ENCODE measurements around the gene DMAC2.

Gene DMAC2

DNA sequence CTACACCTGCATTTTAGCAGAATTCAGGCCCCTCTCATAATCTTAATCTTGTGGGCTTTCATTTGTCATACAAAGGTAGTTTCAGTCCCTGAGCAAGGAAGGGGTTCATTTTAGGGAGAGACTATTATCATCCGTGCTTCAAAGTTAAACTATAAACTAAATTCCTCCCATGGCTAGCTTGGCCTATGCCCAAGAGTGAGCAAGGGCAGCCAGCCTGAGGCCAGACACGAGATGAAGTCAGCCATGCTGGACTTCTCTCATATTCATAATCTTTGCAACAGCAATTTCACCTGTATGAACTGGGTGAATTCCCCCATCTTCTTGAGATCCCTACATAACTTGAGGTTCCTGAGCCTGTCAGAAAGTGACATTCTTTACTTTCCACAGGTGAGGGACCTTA lies 16.2 kb upstream of the DMAC2 start:
- no peaks in the 10 kb centered on the region for H3K36me3 Mint-ChIP-seq (ENCODE audit: insufficient read depth)
- H3K9me3 Mint-ChIP-seq: no peaks in the 10 kb centered on the region
- H3K27ac Mint-ChIP-seq: no peak overlapping the region
- H3K27me3 Mint-ChIP-seq: peaks cover 23 to 48% of the 10 kb centered on the region in 2 donors
- peaks cover 3 to 5% of the 10 kb centered on the region in 2 donors for H3K4me1 Mint-ChIP-seq (ENCODE audit: low read depth in 2 of 2)
- DNase-seq (no peak), ATAC-seq (replicated peaks) (no peak)
- H3K4me3 Mint-ChIP-seq: no peak overlapping the region

DNA sequence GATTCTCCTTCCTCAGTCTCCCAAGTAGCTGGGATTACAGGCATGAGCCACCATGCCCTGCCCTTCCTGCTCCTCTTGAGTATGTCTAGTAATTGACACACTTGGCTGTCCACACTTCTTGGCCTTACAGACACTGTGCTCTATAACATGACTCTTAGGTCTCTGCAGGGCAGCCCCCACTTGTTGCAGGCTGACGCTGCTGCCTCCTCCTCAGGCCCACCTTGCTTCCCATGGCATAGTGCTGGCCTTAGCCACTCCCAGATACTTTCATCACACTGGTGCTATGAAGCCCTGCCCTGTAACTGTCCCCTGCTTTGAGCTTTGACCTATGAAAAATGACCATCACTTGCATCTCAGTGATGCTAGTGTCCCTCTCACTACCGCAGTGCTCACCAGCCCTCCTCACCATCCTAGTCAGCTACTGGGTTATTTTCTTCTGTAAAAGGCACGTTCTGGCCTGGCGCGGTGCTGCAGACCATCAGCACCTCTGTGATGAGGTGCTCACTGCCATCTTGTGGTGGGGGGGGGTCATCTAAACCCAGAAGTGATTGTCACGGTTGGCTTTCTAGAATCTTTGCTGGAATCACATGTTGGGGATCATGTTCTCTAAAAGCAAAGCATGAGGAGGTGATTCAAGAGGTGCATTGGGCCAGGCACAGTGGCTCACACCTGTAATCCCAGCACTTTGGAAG lies 13.0 kb upstream of the DMAC2 start:
- peaks cover 3% of the 10 kb centered on the region for H3K36me3 Mint-ChIP-seq (ENCODE audit: insufficient read depth)
- no peak for DNase-seq
- no peak for ATAC-seq (replicated peaks)
- H3K27me3 Mint-ChIP-seq: peaks cover 18 to 36% of the 10 kb centered on the region in 2 donors
- H3K4me1 Mint-ChIP-seq (ENCODE audit: low read depth in 2 of 2): peaks cover 12 to 14% of the 10 kb centered on the region in 2 donors
- H3K27ac Mint-ChIP-seq: no peak overlapping the region
- no peak overlapping the region for H3K4me3 Mint-ChIP-seq
- no peaks in the 10 kb centered on the region for H3K9me3 Mint-ChIP-seq

DNA sequence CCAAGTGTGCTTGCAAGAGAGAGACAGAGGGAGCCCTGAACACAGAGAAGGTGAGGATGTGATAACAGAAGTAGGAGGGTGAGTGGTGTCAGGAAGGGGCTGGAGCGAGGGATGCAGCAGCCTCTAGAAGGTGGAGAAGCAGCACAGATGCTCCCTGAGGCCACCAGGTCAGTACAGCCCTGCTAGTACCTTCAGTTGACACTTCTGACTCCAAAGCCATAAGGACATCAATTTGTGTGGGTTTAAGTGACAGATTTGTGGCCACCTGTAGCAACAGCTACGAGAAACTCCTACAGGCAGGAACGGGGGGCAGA lies 10.1 kb upstream of the DMAC2 start:
- peak overlapping the region in 1 of 2 donors; percentile 47 for H3K27ac Mint-ChIP-seq
- no peaks in the 10 kb centered on the region for H3K9me3 Mint-ChIP-seq
- H3K36me3 Mint-ChIP-seq (ENCODE audit: insufficient read depth): peaks cover 3% of the 10 kb centered on the region
- DNase-seq: no peak
- peaks cover 19 to 45% of the 10 kb centered on the region in 2 donors for H3K27me3 Mint-ChIP-seq
- peaks cover 9 to 10% of the 10 kb centered on the region in 2 donors for H3K4me1 Mint-ChIP-seq (ENCODE audit: low read depth in 2 of 2)
- H3K4me3 Mint-ChIP-seq: no peak overlapping the region
- no peak for ATAC-seq (replicated peaks)

- Mint-ChIP-seq H3K4me3 (peak overlapping the region; percentile 75), H3K36me3 (ENCODE audit: insufficient read depth) (peaks cover 3% of the 10 kb centered on the region), H3K27ac (peak overlapping the region in 1 of 2 donors; percentile 47), H3K9me3 (no peaks in the 10 kb centered on the region), H3K27me3 (peaks cover 21 to 49% of the 10 kb centered on the region in 2 donors), H3K4me1 (ENCODE audit: low read depth in 2 of 2) (peaks cover 9 to 10% of the 10 kb centered on the region in 2 donors)
- peak; percentile 86 for ATAC-seq (replicated peaks)
- peak; percentile 64 to 70 (median 66) for DNase-seq
These were observed 9.6 kb upstream of the DMAC2 start for GRCh38 chr19:41449079-41449864.

- Mint-ChIP-seq H3K36me3 (ENCODE audit: insufficient read depth) (peaks cover 3% of the 10 kb centered on the region), H3K27ac (no peak overlapping the region), H3K4me1 (ENCODE audit: low read depth in 2 of 2) (peaks cover 9 to 10% of the 10 kb centered on the region in 2 donors), H3K27me3 (peaks cover 34 to 57% of the 10 kb centered on the region in 2 donors), H3K9me3 (no peaks in the 10 kb centered on the region), H3K4me3 (no peak overlapping the region)
- ATAC-seq (replicated peaks) (no peak), DNase-seq (no peak)
These were observed 8.1 kb upstream of the DMAC2 start for GRCh38 chr19:41447732-41448332.

GRCh38 chr19:41445575-41445974 lies 5.9 kb upstream of the DMAC2 start:
- Mint-ChIP-seq H3K36me3 (ENCODE audit: insufficient read depth) (peaks cover 3% of the 10 kb centered on the region), H3K9me3 (no peaks in the 10 kb centered on the region), H3K27me3 (peaks cover 34 to 57% of the 10 kb centered on the region in 2 donors), H3K27ac (no peak overlapping the region), H3K4me3 (no peak overlapping the region), H3K4me1 (ENCODE audit: low read depth in 2 of 2) (peaks cover 9 to 10% of the 10 kb centered on the region in 2 donors)
- DNase-seq (no peak), ATAC-seq (replicated peaks) (no peak)

- H3K27me3 Mint-ChIP-seq: peaks cover 22 to 44% of the 10 kb centered on the region in 2 donors
- H3K27ac Mint-ChIP-seq: no peak overlapping the region
- no peaks in the 10 kb centered on the region for H3K4me1 Mint-ChIP-seq (ENCODE audit: low read depth in 2 of 2)
- DNase-seq (no peak), ATAC-seq (replicated peaks) (no peak)
- no peak overlapping the region for H3K4me3 Mint-ChIP-seq
- no peaks in the 10 kb centered on the region for H3K36me3 Mint-ChIP-seq (ENCODE audit: insufficient read depth)
- H3K9me3 Mint-ChIP-seq: no peaks in the 10 kb centered on the region
These were observed 4.2 kb upstream of the DMAC2 start for GRCh38 chr19:41443813-41444455.

- Mint-ChIP-seq H3K4me1 (ENCODE audit: low read depth in 2 of 2) (peaks cover 4 to 8% of the 10 kb centered on the region in 2 donors), H3K27me3 (peaks cover 22 to 37% of the 10 kb centered on the region in 2 donors), H3K36me3 (ENCODE audit: insufficient read depth) (peaks cover 2% of the 10 kb centered on the region), H3K9me3 (no peaks in the 10 kb centered on the region), H3K4me3 (no peak within 1 kb of the TSS), H3K27ac (no peak within 1 kb of the TSS)
- no peak for ATAC-seq (replicated peaks)
- no peak for DNase-seq
These were observed 3.0 kb upstream of the DMAC2 start, which contains the start of gene ERICH4 for GRCh38 chr19:41442473-41443355. ERICH4 (plus strand) TSS chr19:41443156; CDS start chr19:41443170, 14 bp downstream.

- Mint-ChIP-seq H3K27ac (no peak overlapping the region), H3K4me1 (ENCODE audit: low read depth in 2 of 2) (peaks cover 7 to 12% of the 10 kb centered on the region in 2 donors), H3K4me3 (no peak overlapping the region), H3K36me3 (ENCODE audit: insufficient read depth) (peaks cover 2% of the 10 kb centered on the region), H3K27me3 (peaks cover 19 to 24% of the 10 kb centered on the region in 2 donors), H3K9me3 (no peaks in the 10 kb centered on the region)
- no peak for DNase-seq
- no peak for ATAC-seq (replicated peaks)
These were observed 1.7 kb upstream of the DMAC2 start for GRCh38 chr19:41441321-41441945.

DNA sequence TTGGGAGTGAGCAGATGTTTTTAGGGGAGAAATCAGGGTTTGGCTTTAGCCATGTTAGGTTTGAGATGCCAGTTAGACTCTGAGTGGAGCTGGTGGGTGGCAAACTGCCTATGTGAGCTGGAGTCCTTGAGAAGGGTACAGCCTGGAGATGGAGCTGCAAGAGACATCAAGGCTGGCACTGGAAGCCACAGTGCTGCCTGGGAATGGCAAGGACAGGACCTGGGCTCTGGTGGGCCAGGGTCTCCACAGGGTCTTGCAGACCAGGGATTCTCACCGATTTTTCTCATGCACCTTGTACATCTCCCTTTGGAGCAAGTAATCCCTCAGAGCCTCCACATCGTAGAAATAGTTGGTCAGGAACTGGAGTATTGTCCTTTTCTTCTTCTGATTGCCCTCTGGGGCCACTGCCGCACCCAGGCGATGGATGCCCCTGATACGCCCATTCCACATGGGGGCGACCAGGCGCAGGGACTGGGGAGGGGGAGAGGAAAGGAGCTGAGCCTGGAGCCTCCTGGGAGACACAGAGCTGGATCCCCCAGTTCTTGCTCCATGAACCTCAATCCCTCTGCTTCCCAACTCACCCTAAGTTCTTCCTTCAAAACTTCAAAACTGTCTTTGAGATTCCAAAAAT lies 1.7 kb downstream of the DMAC2 start:
- Mint-ChIP-seq H3K36me3 (ENCODE audit: insufficient read depth) (peaks cover 10% of the 10 kb centered on the region), H3K9me3 (no peaks in the 10 kb centered on the region), H3K4me1 (ENCODE audit: low read depth in 2 of 2) (peaks cover 7 to 16% of the 10 kb centered on the region in 2 donors), H3K27me3 (peaks cover 0 to 2% of the 10 kb centered on the region in 2 donors), H3K27ac (peak overlapping the region; percentile 44 to 53), H3K4me3 (peak overlapping the region; percentile 17 to 43)
- DNase-seq (no peak), ATAC-seq (replicated peaks) (no peak)

- DNase-seq (no peak), ATAC-seq (replicated peaks) (no peak)
- Mint-ChIP-seq H3K4me3 (no peak overlapping the region), H3K4me1 (ENCODE audit: low read depth in 2 of 2) (peaks cover 8 to 16% of the 10 kb centered on the region in 2 donors), H3K27me3 (no peaks in the 10 kb centered on the region), H3K9me3 (no peaks in the 10 kb centered on the region), H3K27ac (peak overlapping the region in 1 of 2 donors; percentile 23), H3K36me3 (ENCODE audit: insufficient read depth) (peaks cover 16% of the 10 kb centered on the region)
These were observed 3.1 kb downstream of the DMAC2 start for GRCh38 chr19:41436674-41436951.

All from effector memory CD8-positive, alpha-beta T cell (primary cell).